Measurements from ENCODE around the gene ARRDC3.

The ARRDC3 gene

DNA sequence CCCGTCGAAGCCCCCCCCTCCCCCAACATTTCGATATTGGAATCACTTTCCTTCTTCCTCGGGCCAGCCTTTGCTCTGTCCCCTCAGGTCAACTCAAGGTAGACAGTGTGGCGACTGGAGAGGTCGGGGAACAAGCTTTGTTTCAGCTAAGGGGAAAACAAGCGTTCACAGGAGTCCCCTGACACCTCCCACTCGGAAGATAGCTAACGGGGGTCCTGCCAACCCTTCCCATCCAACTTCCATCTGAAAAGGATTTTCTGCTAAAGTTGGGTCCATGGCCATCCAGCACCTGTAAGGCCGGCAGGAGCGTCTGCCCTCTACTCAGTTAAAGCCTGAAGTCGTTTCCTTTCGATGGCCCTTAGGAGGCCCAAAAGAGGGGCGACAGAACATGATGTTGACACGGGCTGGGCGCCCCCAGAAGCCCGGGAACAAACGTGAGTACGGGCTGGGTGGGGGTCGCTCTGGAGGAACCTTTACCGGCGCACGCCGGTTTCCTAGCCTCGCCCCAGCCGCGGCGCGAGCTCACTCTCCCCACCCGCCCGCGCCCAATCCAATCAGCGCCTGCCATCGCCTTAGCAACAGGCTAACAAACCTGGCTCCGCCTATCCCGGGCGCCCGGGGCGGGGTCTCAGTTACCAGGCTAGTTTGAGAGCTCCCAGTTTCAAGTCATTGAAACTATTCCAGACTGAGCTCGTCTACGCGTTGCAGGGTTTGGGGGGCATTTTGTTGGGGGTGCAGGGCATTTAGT is 2.5 kb downstream of the ARRDC3 start:
- Histone ChIP-seq H3K4me1 (peaks cover 11 to 33% (median 15%) of the 10 kb centered on the region in 10 experiments; a peak in 19 of 20 replicates), H4K20me1 (peaks cover 0 to 12% (median 0%) of the 10 kb centered on the region in 11 experiments; a peak in 4 of 22 replicates), H3K4me3 (peak overlapping the region; percentile 71 to 85 (median 76)), H3K9me3 (replicated peaks in 1 of 11) (no peaks in the 10 kb centered on the region), H3K36me3 (peaks cover 6 to 32% (median 23%) of the 10 kb centered on the region in 11 experiments; a peak in 19 of 22 replicates), H3K9ac (peak overlapping the region; percentile 91 to 100 (median 97)), H3K27ac (peak overlapping the region; percentile 94 to 100 (median 98)), H3K27me3 (no peaks in the 10 kb centered on the region), H3K4me2 (peak overlapping the region; percentile 72 to 96 (median 81))
- no peak for TF ChIP-seq Cebpa-rat (IDR thresholded peaks at IDR 0.05)

DNA sequence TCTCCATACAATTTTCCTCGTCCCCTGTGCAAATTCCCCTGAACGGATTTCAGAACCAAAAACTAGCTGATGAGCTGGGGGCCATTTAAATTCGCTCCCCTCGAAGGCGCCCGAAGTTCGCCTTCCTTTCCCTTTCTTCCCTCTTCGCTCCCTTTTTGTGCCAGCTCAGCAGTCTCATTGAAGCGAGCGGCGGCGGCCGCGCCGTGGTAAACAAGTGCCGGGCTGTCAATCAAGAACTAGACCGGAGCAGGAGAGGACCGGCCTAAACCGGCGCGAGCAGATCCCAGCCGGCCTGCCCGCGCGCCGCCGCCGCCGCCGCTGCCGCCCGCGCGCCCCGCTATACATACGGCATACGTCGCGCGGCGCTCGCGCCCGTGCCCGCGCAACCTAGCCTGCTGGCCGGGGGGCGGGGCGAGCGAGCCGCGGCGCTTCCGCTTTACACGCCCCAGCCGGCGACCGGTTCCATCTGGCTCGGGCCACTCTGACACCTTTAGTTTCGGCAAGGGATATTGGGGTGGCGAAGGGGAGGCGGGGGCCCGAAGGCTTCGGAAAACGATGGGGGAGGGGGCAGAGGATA is 3.1 kb downstream of the ARRDC3 start:
- no peak for TF ChIP-seq Cebpa-rat (IDR thresholded peaks at IDR 0.05)
- Histone ChIP-seq H3K9ac (peak overlapping the region; percentile 91 to 100 (median 97)), H3K4me3 (peak overlapping the region; percentile 71 to 85 (median 76)), H3K36me3 (peaks cover 11 to 38% (median 30%) of the 10 kb centered on the region in 11 experiments), H3K4me1 (peaks cover 11 to 33% (median 15%) of the 10 kb centered on the region in 10 experiments; a peak in 19 of 20 replicates), H3K4me2 (peak overlapping the region; percentile 72 to 96 (median 80)), H4K20me1 (peaks cover 0 to 14% (median 0%) of the 10 kb centered on the region in 11 experiments; a peak in 4 of 22 replicates), H3K27me3 (no peaks in the 10 kb centered on the region), H3K27ac (peak overlapping the region; percentile 94 to 100 (median 98)), H3K9me3 (replicated peaks in 1 of 11) (no peaks in the 10 kb centered on the region)

DNA sequence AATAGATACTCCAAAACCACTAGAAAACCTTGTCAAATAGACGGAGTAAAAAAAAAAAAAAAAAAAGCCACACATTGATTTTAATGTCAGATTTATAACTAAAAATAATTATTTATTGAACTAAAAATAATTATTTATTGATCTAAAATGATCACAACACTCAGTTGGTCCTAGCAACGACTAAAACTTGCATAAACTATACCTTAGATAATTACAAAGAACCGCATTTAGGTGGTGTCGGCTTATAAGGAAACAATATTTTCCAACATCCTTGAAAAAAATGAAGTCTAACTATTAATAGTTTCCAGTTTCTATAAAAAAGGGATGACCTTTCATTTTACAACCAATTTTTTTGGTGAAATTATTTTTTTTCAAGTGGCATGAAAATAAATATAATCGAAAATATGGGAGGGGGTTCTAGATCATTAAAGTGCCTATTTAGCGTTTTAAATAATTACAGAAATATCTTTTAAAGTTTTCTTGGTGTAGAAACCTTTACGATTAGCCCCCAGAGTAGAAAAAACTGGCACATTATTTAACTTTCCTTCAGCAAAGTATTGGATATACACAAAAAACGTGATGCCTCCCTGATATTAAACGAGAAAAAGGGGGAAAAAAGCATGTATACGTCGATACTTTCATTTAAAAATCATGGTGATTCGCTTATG is 3.7 kb downstream of the ARRDC3 start:
- H3K9ac ChIP-seq: peak overlapping the region; percentile 91 to 100 (median 97)
- peak overlapping the region; percentile 94 to 100 (median 98) for H3K27ac ChIP-seq
- peaks cover 0 to 20% (median 0%) of the 10 kb centered on the region in 11 experiments; a peak in 5 of 22 replicates for H4K20me1 ChIP-seq
- no peaks in the 10 kb centered on the region for H3K9me3 ChIP-seq (replicated peaks in 1 of 11)
- H3K4me2 ChIP-seq: peak overlapping the region; percentile 47 to 89 (median 68); a peak in 21 of 22 replicates
- no peaks in the 10 kb centered on the region for H3K27me3 ChIP-seq
- no peak for TF ChIP-seq Cebpa-rat (IDR thresholded peaks at IDR 0.05)
- peaks cover 7 to 28% (median 11%) of the 10 kb centered on the region in 10 experiments; a peak in 19 of 20 replicates for H3K4me1 ChIP-seq
- H3K4me3 ChIP-seq: peak overlapping the region; percentile 71 to 85 (median 76)
- peaks cover 17 to 44% (median 36%) of the 10 kb centered on the region in 11 experiments for H3K36me3 ChIP-seq

DNA sequence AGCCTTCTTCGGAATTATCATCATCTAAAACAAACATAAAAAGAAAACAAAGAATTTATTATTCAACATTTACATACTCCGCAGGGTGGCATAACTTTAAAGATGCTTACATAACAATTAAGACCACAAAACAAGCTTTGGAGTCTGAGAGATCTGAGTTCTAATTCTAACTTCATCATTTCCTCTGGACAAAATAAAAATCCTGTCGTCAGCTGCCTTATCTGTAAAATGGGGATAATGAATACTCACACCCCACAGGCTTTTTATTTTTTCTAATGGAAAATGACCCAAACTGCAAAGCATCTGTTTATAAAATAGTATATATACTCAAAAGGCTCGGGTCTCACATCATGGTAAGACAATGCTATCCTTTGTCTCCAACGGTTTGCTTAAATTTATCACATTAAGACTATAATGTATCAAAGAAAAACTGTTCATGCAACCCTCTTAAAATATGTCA is 4.3 kb downstream of the ARRDC3 start:
- peaks cover 0 to 24% (median 0%) of the 10 kb centered on the region in 11 experiments; a peak in 5 of 22 replicates for H4K20me1 ChIP-seq
- peak overlapping the region; percentile 94 to 100 (median 98); a peak in 21 of 22 replicates for H3K27ac ChIP-seq
- H3K36me3 ChIP-seq: peaks cover 23 to 50% (median 42%) of the 10 kb centered on the region in 11 experiments
- peak overlapping the region; percentile 47 to 89 (median 68) for H3K4me2 ChIP-seq
- peak overlapping the region; percentile 91 to 100 (median 97) for H3K9ac ChIP-seq
- TF ChIP-seq Cebpa-rat (IDR thresholded peaks at IDR 0.05): no peak
- no peaks in the 10 kb centered on the region for H3K9me3 ChIP-seq (replicated peaks in 1 of 11)
- peak overlapping the region; percentile 71 to 85 (median 76); a peak in 19 of 20 replicates for H3K4me3 ChIP-seq
- no peaks in the 10 kb centered on the region for H3K27me3 ChIP-seq
- peaks cover 4 to 25% (median 6%) of the 10 kb centered on the region in 10 experiments; a peak in 13 of 20 replicates for H3K4me1 ChIP-seq

DNA sequence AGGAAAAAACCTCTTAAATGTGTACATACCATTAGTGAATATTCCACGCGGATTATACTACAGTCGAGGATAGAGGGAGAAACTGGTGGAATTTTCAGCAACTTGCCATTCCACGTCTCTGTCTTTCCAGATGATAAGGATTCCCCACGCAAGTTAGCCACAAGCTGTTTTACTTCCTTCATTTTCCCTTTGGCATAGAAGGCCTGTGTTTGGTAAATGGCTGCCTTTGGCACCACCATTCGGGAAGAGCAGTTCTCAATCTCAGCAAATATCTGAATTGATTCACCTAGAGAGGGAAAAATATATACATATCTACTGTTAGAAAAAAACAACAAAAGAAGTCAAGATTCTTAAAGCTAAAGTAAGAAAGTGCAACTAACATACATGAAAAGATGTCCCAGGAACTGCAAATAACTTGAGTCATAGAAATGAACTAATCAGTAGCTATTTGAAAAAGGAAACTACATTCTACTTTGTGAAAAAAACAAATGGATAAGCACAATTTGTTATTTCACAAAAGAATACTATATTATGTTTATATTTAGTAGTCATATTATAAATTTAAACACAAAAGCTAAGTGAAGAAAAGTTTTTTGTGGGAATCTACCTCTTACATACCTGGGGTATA is 8.1 kb downstream of the ARRDC3 start:
- no peak overlapping the region for H3K4me3 ChIP-seq
- no peaks in the 10 kb centered on the region for H3K27me3 ChIP-seq
- no peak overlapping the region for H3K4me2 ChIP-seq
- H3K9ac ChIP-seq: no peak overlapping the region
- peaks cover 60 to 88% (median 78%) of the 10 kb centered on the region in 11 experiments for H3K36me3 ChIP-seq
- H4K20me1 ChIP-seq: peaks cover 0 to 54% (median 7%) of the 10 kb centered on the region in 11 experiments; a peak in 8 of 22 replicates
- no peak overlapping the region for H3K27ac ChIP-seq
- TF ChIP-seq Cebpa-rat (IDR thresholded peaks at IDR 0.05): no peak
- peaks cover 4 to 30% (median 8%) of the 10 kb centered on the region in 10 experiments; a peak in 13 of 20 replicates for H3K4me1 ChIP-seq
- no peaks in the 10 kb centered on the region for H3K9me3 ChIP-seq (replicated peaks in 1 of 11)

DNA sequence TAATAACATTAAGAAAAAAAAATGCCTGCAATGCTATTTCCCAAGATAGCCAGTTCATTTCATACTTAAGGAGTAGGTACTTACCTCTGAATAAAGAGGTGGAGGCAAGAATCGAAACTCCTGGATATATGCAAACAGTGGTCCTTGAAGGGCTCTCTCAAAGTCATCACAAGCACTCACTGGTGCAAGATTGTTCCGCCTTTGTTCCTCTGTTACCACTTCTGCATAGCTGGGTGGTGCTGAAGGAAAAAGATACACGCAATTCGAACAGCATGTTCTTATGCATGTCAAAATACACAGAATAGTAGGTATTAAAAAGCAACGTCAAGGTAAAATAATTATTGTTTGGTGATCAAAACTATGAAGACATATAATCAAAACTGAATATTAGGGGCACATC is 9.5 kb downstream of the ARRDC3 start:
- H3K4me3 ChIP-seq: no peak overlapping the region
- no peaks in the 10 kb centered on the region for H3K27me3 ChIP-seq
- H3K9ac ChIP-seq: no peak overlapping the region
- peaks cover 1 to 27% (median 4%) of the 10 kb centered on the region in 10 experiments; a peak in 13 of 20 replicates for H3K4me1 ChIP-seq
- TF ChIP-seq Cebpa-rat (IDR thresholded peaks at IDR 0.05): no peak
- H3K27ac ChIP-seq: no peak overlapping the region
- H3K9me3 ChIP-seq (replicated peaks in 1 of 11): no peaks in the 10 kb centered on the region
- H3K36me3 ChIP-seq: peaks cover 71 to 100% (median 91%) of the 10 kb centered on the region in 11 experiments
- no peak overlapping the region for H3K4me2 ChIP-seq
- H4K20me1 ChIP-seq: peaks cover 0 to 68% (median 17%) of the 10 kb centered on the region in 11 experiments; a peak in 9 of 22 replicates

DNA sequence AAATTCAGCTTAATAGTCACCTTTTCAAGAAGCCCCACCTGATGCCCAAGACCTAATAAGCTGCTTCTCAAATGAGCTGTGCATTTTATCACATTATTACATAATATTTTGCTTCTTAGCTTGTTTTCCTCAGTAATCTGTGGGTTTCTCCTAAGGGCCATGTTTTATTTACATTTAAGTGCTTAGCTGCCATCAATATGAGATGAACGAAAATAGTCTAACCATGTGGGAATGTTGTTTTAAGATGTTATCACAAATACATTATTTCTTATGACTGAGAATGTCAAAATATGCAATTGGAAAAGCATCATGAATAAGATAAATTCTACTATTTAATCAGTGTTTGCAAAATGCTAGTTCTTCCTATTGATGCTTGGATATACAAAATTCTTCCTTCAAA is 10.1 kb downstream of the ARRDC3 start:
- no peaks in the 10 kb centered on the region for H3K9me3 ChIP-seq (replicated peaks in 1 of 11)
- peaks cover 0 to 74% (median 17%) of the 10 kb centered on the region in 11 experiments; a peak in 9 of 22 replicates for H4K20me1 ChIP-seq
- H3K4me3 ChIP-seq: no peak overlapping the region
- H3K27ac ChIP-seq: no peak overlapping the region
- TF ChIP-seq Cebpa-rat (IDR thresholded peaks at IDR 0.05): no peak
- no peak overlapping the region for H3K9ac ChIP-seq
- no peaks in the 10 kb centered on the region for H3K27me3 ChIP-seq
- H3K4me1 ChIP-seq: peaks cover 0 to 21% (median 0%) of the 10 kb centered on the region in 10 experiments; a peak in 5 of 20 replicates
- peaks cover 77 to 100% (median 96%) of the 10 kb centered on the region in 11 experiments for H3K36me3 ChIP-seq
- H3K4me2 ChIP-seq: no peak overlapping the region

DNA sequence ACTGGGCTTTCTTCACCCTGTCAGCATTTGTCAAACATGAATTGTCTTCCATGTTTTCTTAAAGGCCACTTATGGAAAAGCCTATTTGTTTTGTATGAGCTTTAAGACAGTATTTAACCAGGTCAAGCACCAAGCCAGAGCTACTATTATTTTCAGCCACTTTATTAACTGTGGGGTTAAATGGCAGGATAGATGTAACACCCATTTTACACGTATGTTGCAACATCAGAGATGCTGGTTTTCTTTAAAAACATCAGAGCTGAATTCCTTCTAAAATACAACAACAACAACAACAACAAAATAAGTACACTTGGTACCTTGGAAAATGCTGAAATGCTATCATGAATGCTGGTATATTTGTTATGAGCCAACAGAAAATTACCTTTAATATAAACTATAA is 13.6 kb downstream of the ARRDC3 start:
- Histone ChIP-seq H3K27me3 (no peaks in the 10 kb centered on the region), H3K27ac (no peak overlapping the region), H3K9me3 (replicated peaks in 1 of 11) (no peaks in the 10 kb centered on the region), H3K4me1 (peaks cover 0 to 5% (median 0%) of the 10 kb centered on the region in 10 experiments; a peak in 1 of 20 replicates), H3K9ac (no peak overlapping the region), H3K4me2 (no peak overlapping the region), H3K4me3 (no peak overlapping the region), H3K36me3 (peaks cover 64 to 78% (median 74%) of the 10 kb centered on the region in 11 experiments), H4K20me1 (peaks cover 0 to 61% (median 17%) of the 10 kb centered on the region in 11 experiments; a peak in 9 of 22 replicates)
- TF ChIP-seq Cebpa-rat (IDR thresholded peaks at IDR 0.05): peak in 1 of 11 experiments; percentile 28; a peak in 1 of 22 replicates

All from BLaER1 treated with 17β-estradiol and CSF1 and Interleukin-3, amounts not matched to agents 10 nM and 100 nM (cell line).